Measurements from ENCODE around the gene PSAPL1.

DNA sequence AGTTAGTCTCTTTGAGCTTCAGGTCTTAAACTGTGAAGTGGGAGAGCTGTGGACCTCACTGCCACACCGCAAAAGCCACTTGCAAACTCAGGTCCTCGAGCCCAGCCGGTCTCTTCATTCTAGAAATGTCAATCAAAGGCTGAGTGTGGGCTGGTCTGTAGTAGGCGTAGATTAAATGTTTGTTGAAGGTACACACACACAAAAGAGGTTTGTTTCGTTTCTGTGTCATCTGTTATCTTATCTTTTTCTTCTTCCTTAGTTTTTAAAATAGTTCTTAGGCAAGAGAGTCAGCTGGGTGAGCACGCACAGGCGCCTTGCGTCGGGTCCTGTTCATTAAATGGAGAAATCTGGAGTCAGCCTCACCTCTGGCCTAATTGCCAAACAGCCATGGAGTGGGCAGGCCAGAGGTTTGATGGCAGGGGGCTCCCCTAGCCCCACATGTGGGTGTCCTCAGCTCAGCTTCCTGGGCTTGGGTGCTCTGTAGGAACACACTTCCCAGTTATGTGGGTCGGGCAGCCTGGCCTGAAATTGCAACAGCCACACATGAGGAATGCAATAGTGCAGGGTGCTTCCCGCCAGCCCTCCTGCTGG is 836 bp upstream of the PSAPL1 start:
- TF ChIP-seq GATA2 (IDR thresholded peaks at IDR 0.05; ENCODE audit: low read depth, low read length) (no peak), GATA3 (IDR thresholded peaks at IDR 0.05; ENCODE audit: low read depth, low read length) (no peak)
